Right kidney (tissue), 1 donor: ENCODE measurements around the gene SPEM2.

Experiments
- DNase-seq: peaks from one replicate; pipeline ENCODE4 v3.0.0-alpha.2; 2016

Gene SPEM2

GRCh38 chr17:7421186-7421585 lies 4.2 kb upstream of the SPEM2 start:
- DNase-seq = no peak

- DNase-seq = no peak
Observed at GRCh38 chr17:7423679-7424078, 1.7 kb upstream of the SPEM2 start.

GRCh38 chr17:7425756-7426155 lies 340 bp downstream of the SPEM2 start:
- no peak for DNase-seq

- DNase-seq = no peak
Observed at GRCh38 chr17:7426203-7426863, 917 bp downstream of the SPEM2 start.

GRCh38 chr17:7426896-7427489 lies 1.6 kb downstream of the SPEM2 start:
- DNase-seq = no peak

GRCh38 chr17:7427549-7427948 lies 2.1 kb downstream of the SPEM2 start:
- no peak for DNase-seq

GRCh38 chr17:7428557-7428956 lies 3.1 kb downstream of the SPEM2 start, which contains the start of gene SPEM3:
SPEM3 (plus strand) TSS chr17:7428857; CDS start chr17:7428903, 46 bp downstream.
- DNase-seq = no peak

- DNase-seq = no peak
Observed at GRCh38 chr17:7429722-7430121, 4.3 kb downstream of the SPEM2 start.

- DNase-seq = no peak
Observed at GRCh38 chr17:7431231-7431630, 5.8 kb downstream of the SPEM2 start.

GRCh38 chr17:7432296-7432695 lies 6.9 kb downstream of the SPEM2 start:
- no peak for DNase-seq

- peak; percentile 78 for DNase-seq
Observed at GRCh38 chr17:7435676-7436555, 10.5 kb downstream of the SPEM2 start.

- peak; percentile 87 for DNase-seq
Observed at GRCh38 chr17:7436556-7437368, 11.3 kb downstream of the SPEM2 start.

GRCh38 chr17:7437369-7437863 lies 12.0 kb downstream of the SPEM2 start:
- DNase-seq = no peak

- peak; percentile 80 for DNase-seq
Observed at GRCh38 chr17:7437950-7438614, 12.7 kb downstream of the SPEM2 start.

- DNase-seq = no peak
Observed at GRCh38 chr17:7438656-7439460, 13.4 kb downstream of the SPEM2 start.

GRCh38 chr17:7439462-7440112 lies 14.2 kb downstream of the SPEM2 start, which contains the start of gene FGF11:
FGF11 (plus strand) TSS chr17:7439512; CDS start chr17:7439621, 109 bp downstream.
- DNase-seq = peak; percentile 50

- peak; percentile 87 for DNase-seq
Observed at GRCh38 chr17:7440113-7440833, 14.9 kb downstream of the SPEM2 start.

GRCh38 chr17:7440834-7441195 lies 15.4 kb downstream of the SPEM2 start:
- no peak for DNase-seq

GRCh38 chr17:7441266-7441665 lies 15.8 kb downstream of the SPEM2 start:
- DNase-seq = no peak
